ENCODE data around the gene CHDH.

CHDH gene

DNA sequence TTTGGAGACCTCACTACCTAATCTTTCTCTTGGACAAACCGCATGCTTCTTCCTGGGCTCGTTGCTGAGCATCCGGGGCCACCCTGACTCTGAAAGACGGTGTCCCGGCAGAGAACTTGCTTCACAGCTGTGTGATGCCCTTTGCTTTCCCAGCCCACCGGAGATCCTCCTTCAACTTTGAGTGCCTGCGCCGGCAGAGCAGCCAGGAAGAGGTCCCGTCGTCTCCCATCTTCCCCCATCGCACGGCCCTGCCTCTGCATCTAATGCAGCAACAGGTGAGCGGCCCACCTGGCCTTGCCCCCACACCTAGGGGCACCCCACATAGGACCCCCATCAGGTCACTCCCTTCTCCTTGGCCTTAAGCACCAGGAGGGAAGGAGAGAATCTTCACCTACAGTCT is 37.7 kb downstream of the CHDH start:
- DNase-seq (ENCODE audit: low spot score), result no peak

DNA sequence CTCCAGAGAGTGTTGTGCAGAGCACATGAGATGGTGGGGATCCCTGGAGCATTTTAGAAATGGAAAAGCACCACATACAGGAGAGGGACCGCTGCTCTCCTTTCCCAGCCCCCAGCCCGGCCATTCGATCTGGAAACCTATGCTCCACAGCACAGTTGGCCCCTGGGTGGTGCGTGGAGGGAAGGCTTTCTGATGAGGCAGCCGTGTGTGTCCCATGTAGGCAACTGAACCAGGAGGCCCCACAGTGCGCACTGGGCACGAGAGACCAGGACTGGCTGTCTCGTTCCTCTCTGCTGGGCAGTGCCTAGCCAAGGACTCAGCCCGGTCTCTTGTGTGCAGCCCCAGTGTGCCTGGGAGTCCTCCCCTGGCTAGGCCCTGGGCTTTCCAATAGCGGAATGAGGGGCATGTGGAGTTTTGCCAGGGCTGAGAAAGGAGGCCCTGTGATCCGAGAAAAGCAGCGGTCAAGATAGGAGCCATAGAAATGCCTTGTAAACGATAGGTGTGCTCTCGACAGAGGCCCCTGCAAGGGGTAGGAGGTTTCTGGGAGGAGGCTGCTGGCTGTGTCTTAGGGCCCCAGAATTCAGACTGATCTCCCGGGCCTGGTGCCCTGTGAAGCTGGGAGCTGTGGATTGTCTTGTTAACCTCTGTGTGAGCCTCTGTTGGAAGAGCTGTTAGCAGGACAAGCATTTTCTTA is 39.0 kb downstream of the CHDH start:
- DNase-seq (ENCODE audit: low spot score), result no peak

DNA sequence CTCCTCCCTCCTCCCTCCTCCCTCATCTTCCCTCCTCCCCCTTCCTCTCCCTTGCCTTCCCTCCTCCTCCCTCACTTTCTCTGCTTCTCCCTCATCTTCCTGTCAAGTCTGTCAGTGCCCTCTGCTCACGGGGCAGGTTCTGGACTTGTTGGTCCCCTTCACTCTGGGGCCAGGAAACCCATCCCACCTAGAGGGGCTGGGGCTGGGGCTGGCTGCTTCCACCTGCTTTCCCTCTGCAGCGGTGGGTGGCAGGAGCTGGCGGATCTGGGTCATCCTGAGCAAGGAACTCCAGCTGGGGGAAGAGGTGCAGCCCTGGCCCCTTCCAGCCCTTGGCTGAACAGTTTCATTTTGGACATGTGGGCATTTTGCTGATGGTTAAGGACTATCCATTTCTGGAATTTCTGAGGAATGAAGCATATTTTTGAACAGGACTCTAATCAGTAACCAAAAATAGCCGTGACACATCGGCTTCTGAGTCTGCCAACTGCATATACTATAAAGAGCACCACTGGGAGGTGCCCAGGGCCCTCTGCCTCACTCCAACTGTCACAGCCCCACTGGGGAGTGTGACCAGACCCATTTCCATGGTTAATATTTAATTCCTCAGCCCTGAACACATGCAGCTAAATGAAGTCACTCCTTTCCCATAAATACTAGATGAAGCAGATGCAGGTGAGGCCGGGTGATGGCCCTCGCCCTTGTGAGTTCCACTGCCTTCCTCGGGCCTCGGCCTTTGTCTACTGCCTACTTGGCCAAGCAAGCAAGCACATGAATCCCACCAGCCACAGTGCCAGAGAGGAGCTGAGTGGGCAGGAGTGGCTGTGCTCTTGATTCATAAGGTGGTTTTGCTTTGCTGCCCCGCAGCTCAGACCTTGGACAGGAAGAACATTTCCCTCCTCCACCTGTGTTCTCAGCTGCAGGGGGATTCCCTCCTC is 39.8 kb downstream of the CHDH start:
- DNase-seq (ENCODE audit: low spot score), result no peak

DNA sequence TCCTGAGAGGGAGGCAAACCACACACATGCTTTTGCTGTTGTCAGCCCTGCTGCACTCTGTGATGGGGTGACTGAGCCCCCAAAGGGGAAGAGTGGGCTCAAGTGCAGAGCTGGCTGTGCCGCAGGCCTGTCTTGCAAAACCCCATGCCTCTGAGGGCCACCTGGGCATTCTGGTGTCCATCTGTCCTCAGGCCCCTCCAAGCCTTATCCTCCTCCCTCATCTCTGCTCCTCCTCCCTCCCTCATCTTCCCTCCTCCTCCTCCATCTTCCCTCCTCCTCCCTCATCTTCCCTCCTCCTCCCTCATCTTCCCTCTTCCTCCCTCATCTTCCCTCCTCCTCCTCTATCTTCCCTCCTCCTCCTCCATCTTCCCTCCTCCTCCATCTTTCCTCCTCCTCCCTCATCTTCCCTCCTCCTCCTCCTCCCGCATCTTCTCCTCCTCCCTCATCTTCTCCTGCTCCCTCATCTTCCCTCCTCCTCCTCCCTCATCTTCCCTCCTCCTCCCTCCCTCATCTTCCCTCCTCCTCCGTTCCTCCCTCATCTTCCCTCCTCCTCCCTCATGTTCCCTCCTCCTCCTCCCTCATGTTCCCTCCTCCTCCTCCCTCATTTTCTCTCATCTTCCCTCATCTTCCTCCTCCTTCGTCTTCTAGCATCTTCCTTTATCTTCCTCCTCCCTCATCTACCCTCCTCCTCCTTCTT is 40.6 kb downstream of the CHDH start:
- DNase-seq (ENCODE audit: low spot score), result no peak

DNA sequence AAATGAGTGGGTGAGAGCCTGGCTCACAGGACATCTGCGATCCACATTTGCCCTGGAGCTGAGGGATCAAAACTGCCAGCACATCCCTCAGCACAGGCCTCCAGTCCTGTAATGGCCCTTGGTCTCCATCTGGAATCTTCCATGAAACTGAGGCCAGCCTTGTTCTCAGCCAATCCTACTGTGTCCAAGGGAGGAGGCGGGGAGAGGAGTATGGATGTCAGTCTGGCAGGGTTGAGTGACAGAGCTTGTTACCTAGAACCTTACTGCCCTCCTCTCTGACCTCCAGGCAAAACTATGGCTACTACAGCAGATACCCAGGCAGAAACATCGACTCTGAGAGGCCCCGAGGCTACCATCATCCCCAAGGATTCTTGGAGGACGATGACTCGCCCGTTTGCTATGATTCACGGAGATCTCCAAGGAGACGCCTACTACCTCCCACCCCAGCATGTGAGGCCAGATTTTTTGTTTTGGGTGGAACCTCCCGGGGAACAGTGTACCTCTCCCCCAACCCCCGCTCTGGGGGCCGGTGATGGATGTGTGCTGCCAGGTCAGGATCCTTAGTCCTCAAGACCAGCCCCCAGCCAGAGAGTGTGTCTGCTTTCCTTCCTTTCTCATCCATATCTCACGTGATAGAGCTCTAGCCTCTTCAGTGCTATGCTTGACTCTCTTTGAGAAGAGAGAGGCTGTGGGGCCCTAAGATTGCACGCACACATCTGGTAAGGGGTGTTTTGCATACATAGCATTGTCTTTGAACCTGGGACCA is 41.3 kb downstream of the CHDH start:
- DNase-seq (ENCODE audit: low spot score), result no peak

DNA sequence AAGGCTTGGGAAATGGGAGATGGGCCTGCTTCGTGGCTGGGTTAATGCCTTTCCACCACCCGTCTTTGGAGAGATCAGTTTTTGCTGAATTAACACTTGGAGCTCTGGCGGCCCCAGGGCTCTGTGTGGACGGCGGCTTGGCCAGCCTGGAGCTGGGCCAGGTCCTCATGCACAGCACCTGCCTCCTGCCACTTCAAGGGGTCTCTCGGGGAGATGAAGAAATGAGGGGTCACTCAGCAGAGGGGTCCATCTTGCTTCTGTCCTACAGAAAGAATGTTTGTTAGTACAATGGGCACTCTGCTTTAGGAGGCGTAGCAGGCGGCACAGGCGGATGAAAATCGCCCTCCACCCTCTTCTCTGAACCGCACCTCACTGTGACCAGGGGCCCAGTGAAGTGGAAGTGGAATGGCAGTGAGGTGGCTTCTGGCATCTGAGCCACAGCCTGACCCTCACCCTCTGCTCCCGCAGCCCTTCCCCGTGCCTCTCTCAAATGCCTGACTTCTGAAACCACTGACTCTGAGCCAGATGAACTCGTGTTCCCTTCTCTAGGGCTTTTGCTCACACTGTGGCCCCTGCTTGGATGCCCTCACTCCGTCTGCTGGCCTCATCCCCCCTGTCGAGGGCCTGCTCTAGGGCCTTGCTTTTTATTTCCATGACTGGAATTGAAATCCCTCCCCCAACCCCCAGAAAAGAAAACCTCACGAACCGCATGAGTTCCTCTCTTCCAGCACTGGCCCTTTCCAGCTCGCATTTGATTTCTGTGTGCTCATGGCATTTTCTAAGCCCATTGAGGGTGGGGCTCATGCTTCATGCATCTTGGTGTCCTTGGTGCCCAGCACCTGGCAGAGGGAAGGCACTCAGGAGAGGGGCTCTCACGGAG is 42.2 kb downstream of the CHDH start:
- DNase-seq (ENCODE audit: low spot score), result no peak

DNA sequence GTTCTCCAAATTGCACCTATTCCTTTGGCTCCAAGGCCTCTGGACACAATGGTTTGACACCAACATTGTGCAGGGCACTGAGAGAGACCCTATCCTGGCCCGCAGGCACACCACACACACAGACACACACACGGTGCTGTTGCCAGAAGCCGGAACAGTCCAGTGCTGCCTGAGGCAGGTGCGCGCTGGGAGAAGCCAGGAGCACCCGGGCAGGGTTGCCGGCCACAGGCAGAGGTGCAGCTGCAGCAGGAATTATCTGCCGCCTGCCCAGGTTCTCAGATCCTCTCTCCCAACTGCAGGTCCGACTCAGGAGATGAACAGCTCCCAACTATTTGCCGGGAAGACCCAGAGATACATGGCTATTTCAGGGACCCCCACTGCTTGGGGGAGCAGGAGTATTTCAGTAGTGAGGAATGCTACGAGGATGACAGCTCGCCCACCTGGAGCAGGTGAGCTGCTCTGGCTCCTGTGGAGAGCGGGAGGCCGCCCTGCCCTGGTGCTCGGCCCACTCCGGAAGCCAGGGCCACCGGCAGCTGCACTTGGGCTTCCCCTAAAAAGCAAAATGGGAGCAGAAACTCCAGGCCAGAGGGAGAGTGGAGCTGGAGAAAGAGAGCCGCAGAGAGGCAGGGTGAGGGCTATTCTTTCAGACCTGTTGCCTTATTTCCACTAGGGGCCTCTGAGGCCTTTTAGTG is 42.9 kb downstream of the CHDH start:
- no peak for DNase-seq (ENCODE audit: low spot score)

DNA sequence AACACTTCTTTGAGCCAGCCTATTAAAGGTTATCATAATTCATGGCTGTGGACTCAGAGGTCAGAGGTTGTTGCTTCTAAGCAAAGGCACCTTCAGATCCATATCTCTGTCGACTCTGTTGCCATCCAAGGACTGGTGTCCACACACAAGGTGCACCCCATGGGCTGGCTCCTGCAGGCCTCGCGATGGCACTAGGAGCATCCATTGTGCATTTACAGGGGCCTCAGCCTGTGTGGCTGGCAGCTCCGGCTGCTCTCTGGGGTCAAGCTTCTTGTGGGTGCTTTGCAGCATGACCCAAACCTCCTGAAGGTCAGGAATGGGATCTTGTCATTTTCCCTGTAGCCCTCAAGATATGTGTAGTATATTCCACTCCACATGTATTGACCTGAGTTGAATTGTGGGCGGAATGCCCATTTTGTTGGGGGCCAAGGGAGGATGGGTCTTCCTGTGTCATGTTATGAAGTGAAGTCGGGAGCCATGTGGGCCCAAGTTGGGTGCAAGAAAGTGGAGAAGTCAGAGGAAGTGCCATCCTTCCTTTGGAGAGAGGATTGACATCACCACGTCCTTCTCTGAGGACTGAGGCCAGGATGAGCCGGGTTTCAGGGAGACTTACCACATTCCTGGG is 43.9 kb downstream of the CHDH start:
- no peak for DNase-seq (ENCODE audit: low spot score)

DNA sequence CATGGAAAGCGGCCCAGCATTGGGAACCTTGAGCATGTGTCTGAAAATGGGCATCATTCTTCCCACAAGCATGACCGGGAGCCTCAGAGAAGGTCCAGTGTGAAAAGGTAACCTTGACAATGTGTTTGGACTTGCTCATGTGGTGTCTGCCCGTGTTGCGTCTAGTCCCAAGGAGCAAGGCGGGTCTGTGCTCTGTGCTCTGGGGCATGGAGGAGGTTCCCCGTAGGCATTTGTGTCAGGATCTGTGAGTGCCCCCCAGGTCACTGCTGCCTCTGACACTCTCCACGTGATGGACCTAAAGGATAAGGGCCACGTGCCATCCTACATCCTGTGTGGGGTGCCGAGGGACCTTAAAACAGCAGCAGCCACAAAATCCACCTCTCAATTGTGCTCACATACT is 44.9 kb downstream of the CHDH start:
- no peak for DNase-seq (ENCODE audit: low spot score)

DNA sequence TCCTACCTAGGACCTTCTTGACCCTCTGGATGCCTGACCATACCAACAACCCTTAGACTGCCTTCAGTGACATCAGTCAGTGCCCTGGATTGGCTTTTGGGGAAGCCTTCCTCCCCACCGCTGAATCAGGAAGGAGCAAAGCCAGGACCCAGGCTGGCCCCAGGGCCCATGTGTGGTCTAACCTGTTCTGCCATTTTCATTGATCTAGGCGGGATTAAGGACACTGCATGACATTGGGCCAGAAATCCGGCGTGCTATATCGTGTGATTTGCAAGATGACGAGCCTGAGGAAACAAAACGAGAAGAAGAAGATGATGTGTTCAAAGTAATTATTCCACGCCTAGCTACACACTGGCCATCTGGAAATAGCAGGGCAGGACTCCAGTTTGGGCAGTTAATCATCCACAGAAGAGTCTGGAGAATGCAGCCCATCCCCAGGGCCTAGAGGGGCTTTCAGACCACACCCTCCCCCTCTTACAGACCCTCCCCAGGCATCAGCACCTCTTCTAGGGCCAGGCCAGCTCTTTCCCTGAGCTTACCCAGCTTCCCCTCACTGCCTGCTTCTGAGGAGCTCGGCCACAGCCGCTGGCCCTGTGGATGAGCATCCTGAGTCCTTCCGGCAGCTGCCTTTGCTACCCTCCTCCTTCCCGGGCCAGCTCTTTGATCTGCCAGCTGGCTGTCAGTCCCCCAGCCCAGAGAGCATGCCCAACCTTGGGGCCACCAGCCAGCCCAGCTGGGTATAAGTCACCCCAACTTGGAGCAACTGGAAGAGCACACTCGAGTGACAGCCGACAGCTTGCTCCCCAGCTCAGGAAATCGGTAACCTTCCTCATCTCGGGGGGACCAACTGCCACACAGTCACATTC is 45.9 kb downstream of the CHDH start:
- no peak for DNase-seq (ENCODE audit: low spot score)

DNA sequence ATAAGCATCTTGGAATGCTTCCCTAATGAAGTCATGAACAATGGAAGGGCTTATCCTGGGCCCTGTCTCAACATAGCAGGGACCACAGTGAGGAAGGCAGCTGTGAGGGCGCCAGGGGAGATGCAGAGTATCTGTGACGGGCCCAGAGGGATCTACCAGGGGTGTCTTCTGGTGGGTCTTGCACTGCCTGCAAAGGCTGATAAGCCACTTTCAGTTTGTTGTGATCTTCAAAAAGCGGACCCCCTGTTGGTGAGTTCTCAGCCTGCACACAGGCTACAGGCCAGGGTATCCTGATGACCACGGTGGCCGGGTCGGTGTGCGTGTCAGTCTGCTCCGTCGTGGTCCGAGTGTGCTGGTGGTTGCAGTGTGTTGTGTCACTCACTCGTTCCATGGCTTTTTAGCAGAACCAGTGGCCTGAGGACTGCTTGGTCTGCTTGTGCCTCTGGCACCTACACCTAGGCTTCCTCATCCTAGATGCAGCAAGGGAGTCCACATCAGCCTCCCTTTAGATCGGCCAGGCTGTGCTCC is 46.8 kb downstream of the CHDH start:
- no peak for DNase-seq (ENCODE audit: low spot score)

DNA sequence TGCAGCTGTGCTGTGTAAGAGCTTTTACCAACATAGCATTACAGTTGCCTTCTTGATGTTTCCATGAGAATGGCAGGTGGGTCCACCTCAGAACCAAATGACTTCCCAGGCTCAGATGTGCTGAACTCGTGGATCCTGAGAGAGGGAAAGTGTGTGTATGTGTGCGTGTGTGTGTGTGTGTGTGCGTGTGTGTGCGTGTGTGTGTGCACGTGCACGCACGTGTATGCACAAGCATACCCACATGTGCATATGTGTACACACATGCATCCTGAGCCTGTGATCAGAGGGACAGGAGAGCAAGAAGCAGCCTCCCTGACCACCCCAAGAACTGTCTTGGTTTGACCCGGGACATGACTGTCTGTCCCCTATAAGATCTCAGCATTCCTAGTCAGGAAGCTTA is 48.1 kb downstream of the CHDH start:
- no peak for DNase-seq (ENCODE audit: low spot score)

DNA sequence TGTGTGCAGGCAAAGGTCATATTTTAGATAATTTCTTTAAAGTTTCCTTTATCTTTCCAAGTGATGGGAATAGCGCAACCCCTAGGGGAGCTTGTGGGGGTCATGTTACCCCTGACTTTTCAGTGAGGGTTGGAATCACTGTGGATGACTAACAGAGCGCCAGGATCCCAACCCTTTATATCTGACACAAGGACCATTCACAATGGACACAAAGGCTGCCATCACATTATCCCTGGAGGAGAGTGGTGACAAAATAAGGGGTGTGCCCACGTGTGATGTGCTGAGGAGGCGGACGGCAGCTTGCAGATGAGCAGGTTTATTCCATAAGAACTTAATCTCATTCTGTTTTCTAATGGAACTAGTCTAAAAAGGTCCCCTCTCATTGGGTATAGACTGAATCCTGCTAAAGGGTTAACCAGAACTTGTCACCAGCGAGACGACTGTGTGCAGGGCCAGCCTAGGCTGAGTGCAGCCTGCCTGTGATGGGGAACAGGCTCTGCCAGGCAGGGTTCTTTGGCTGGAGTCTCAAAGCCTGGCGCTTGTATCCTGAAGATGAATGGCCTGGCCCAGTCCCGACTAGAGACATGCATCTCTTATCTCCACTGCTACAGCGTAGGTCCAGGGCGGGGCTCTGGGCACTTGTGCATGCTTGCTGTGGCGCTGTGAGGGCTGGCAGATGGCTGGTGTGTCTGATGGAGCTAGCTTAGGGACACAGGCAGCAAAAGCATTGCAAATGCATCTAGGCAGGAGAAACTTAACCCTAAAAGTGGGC is 50.2 kb downstream of the CHDH start:
- DNase-seq (ENCODE audit: low spot score), result no peak

DNA sequence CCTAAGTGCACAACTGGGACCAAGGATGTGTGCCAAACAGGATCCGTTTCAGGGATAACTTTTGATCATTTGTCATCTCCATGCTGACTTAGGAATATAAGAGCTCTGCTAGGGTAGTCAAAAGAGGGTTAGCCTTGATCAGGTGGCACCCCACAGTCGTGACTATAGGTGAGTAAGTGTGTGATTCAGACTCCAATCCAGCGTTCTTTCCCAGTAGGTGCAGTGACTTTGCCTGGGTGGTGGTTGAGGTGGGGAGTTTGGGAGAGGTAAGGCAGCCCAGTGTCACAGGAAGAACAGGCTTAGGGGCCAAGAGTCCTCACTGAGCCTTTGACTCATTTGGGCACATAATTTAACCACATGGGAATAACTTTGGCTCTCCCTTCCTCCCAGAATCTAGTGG is 51.0 kb downstream of the CHDH start:
- no peak for DNase-seq (ENCODE audit: low spot score)

DNA sequence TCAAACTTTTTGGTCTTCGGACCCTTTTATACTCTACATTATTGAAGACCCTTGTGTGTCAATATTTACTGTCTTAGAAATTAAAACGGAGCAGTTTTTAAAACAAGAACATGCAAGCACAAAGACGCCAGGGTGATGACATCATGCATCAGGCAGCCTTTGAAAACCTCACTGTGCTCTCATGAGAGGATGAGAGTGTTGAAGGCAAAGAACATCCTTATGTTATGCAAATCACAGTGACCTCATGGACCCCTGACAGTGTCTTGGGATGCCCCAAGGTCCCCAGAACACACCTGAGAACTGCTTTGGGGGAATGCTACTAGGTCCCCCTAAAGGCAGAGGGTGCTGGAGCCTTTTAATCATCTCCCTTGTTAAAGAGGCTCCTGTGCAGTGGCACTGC is 51.6 kb downstream of the CHDH start:
- no peak for DNase-seq (ENCODE audit: low spot score)

DNA sequence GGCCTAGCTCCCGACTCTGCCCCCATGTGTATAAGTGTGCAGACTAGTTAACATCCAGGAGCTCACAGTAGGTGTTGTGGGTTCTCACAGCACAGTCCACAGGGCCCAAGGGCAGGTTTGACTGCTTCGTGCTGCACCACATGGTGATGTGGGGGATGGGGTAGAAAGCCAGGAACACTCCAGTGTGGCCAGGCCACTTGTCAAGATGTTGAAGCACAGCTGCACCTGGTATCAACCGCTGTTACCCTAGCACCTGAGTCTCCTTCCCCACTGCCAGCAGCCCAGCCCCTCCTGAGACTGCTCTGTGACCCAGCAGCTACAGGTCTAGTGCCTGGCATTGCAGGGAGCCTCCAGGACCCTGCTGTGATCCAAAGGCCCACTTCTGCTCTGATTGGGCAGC is 53.4 kb downstream of the CHDH start:
- no peak for DNase-seq (ENCODE audit: low spot score)

DNA sequence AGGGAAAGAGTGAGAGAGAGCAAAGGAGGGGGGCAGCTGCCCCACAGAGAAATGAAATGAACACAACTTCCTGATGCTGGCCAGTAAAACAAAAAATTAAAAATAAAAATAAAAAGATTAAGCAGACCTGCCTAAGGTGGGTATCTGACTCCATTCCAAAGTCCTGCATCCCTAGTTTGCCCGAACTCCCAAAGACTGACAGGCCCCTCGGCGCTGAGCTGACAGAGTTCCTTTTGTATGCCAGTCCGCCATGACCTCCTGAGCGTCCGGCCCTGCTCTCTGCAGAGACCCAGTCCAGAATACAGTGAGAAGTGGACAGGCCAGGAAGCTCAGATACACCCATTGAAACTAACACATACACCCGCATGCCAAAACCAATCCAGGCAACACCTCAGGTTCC is 54.9 kb downstream of the CHDH start:
- no peak for DNase-seq (ENCODE audit: low spot score)

DNA sequence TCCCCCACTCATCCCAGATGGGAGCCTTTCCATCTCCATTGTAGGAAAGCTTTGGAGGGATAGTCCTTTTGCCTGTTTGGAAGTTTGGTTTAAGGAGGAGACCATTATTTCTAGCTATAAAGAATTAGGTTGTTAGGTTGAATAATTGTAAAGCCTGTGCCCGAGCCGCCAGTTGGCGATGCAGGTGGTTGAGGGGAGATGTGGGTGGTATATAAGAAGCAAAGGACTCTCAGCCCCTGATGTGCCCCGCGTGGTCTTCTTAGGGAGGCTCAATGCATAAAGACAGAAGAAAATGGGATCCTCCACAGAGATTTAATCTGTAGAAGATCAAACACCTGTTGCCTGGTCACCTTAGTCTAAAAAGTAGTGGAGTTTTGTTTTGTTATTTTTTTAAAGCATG is 55.7 kb downstream of the CHDH start:
- DNase-seq (ENCODE audit: low spot score), result no peak

Measured in hematopoietic multipotent progenitor cell treated with erythropoietin and hydrocortisone succinate and interleukin-3 and kit ligand, for 17 days (in vitro differentiated cells).